DMS114 treated with DMSO at 0.1 percent for 48 hours (cell line): ENCODE measurements around the gene ZNF224.
A peak's percentile ranks its signal among the peaks of the same experiment; 100 is the strongest.
"Not testable (repeated sequence)": the region's sequence is repeated elsewhere in the genome, so short reads cannot be mapped to it uniquely, and the experiment has no call there.

Experiments
- DNase-seq: peaks from one replicate; lab custom pipeline; 2025; ENCODE audit not compliant: unreplicated experiment; lab: John Stamatoyannopoulos, UW

ZNF224 gene

DNA sequence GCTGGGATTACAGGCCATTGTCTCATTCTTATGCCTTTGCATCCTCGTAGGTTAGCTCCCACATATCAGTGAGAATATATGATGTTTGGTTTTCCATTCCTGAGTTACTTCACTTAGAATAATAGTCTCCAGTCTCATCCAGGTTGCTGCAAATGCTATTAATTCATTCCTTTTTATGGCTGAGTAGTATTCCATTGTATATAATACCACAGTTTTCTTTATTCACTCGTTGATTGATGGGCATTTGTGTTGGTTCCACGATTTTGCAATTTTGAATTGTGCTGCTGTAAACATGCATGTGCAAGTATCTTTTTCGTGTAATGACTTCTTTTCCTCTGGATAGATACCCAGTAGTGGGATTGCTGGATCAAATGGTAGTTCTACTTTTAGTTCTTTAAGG is 27.0 kb downstream of the ZNF224 start:
- DNase-seq: not testable (repeated sequence)

DNA sequence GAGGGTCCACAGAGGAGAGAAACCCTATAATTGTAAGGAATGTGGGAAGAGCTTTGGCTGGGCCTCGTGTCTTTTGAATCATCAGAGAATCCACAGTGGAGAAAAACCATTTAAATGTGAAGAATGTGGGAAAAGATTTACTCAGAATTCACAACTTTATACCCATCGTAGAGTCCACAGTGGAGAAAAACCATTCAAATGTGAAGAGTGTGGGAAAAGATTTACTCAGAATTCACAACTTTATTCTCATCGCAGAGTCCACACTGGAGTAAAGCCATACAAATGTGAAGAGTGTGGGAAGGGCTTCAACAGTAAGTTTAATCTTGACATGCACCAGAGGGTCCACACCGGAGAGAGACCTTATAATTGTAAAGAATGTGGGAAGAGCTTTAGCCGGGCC is 37.8 kb downstream of the ZNF224 start:
- DNase-seq: no peak

DNA sequence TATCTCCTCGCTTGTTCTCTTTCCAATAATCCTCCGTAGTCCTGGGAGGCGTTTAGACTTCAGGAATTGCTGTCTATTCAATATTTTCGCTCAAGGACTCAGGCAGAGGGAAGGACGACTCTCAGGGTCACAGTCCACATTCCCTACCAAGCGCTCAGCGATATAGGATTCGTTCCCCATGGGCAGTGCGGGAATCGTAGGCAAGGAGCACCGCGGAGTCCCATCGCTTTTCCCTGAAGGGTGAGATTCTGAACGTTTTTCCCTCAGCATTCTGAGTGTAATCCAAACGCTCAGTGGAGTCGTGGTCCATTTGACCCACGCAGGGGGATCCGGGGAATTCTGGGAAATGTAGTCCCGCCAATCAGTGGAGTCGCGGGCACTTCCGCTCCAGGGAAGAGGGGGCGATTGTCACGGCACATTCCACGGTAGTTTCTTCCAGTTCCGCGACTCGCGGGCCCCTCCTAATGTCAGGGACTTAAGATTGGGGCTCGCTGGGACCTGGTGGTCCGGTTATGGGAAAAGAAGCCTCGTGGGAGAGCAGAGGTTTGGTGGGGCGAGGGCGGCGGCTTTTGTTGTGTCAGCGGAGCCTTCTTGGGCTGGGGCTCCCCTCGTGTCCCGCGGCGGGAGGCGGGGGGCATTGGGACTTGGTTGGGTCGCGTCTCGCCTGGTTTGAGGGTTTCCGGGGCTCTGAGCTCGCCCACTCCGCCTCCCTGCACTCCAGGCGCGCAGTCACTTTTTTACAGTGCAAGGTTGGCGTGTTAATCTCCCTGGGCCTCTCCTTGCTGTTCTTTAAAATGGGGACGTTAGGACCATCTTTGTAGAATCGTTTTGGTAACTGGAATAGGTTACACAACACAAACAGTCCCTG is 47.3 kb downstream of the ZNF224 start, which contains the start of gene ZNF234:
Gene ZNF234 (plus strand): TSS at position 364 of the 868 bp plus-strand sequence. CDS start 3,079 bp downstream, outside the sequence.
- peak; percentile 51 for DNase-seq

DNA sequence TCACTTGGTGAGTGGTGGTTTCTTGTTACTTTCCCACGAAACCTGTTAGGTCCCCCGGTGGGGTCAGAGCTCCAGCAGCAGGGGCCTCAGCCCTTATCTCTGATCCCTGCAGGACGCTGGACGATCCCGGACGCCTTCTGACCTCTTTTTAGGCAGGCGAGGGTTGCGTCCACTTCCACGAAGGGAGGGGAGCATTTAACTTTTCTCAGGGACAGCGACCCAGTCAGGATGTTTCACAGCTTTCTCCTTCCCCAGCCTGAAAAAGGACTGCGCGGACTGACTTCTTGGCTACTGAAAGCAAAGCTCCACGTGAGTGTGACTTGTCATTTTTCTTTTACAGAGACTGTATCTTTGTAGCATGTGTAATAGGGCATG is 47.9 kb downstream of the ZNF224 start:
- DNase-seq: no peak

DNA sequence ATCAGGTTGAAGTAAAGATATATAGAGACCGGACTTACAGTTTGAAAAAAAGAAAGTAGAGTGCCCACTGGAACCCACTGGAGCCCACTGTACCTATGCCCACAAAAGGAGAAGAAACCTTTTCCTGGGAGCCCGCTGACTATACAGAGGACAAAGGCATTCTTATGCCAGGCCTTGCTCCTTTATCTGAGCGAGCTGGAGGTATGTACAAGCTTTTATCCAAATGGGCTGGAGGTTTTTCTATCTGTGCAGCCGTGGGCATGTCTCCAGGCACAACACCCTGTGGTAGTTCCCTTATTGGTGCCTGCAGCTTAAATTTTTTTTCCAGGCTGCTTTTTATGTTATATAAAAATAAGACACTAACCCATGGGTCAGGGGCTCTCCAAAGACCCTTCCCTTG is 55.6 kb downstream of the ZNF224 start:
- no peak for DNase-seq

DNA sequence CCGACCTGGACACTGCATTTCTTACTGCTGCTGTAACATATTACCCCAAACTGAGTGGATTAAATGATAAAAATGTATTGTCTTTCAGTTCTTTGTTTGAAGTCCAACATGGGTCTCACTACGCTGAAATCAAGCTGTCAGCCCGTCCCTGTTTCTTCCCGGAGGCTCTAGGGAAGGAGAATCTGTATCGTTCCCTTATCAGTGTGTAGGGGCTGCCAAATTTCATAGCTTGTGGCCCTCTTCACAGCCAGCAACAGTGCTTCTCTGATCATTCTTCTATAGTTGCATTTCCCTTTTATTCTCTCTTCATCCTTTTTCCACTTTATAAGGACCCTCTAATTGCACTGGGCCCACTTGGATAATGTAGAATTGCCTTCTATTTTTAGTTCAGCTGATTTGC is 57.3 kb downstream of the ZNF224 start:
- no peak for DNase-seq

DNA sequence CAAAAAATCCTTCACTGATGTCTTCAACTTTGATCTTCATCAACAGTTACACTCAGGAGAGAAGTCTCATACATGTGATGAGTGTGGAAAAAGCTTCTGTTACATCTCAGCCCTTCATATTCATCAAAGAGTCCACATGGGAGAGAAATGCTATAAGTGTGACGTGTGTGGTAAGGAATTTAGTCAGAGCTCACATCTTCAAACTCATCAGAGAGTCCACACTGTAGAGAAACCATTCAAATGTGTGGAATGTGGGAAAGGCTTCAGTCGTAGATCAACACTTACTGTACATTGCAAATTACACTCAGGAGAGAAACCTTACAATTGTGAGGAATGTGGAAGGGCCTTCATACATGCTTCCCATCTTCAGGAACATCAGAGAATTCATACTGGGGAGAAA is 62.3 kb downstream of the ZNF224 start:
- DNase-seq: no peak
